ENCODE results near the gene TMOD4.
"Not testable (repeated sequence)": the region's sequence is repeated elsewhere in the genome, so short reads cannot be mapped to it uniquely, and the experiment has no call there.

The TMOD4 gene

GRCh38 chr1:151175863-151176262 lies at the start of gene TMOD4:
TMOD4 (minus strand) TSS chr1:151175981; CDS start chr1:151174875, 1,106 bp downstream.
- Histone ChIP-seq H3K27me3 (ENCODE audit: control insufficient read depth, insufficient read depth, low read length) (no peaks in the 10 kb centered on the region), H3K4me3 (ENCODE audit: low read length) (no peak within 1 kb of the TSS), H3K36me3 (ENCODE audit: control insufficient read depth, insufficient read depth, low read length) (peaks cover 26% of the 10 kb centered on the region), H3K9ac (ENCODE audit: low read length) (no peak within 1 kb of the TSS), H3K4me1 (ENCODE audit: control insufficient read depth, insufficient read depth, low read length) (no peaks in the 10 kb centered on the region), H3K27ac (ENCODE audit: low read depth, low read length) (no peak within 1 kb of the TSS)

GRCh38 chr1:151222130-151222529 lies 46.3 kb upstream of the TMOD4 start:
- no peak overlapping the region for H3K9ac ChIP-seq (ENCODE audit: low read length)
- H3K27me3 ChIP-seq (ENCODE audit: control insufficient read depth, insufficient read depth, low read length), result no peaks in the 10 kb centered on the region
- peaks cover 5% of the 10 kb centered on the region for H3K36me3 ChIP-seq (ENCODE audit: control insufficient read depth, insufficient read depth, low read length)
- no peak overlapping the region for H3K4me3 ChIP-seq (ENCODE audit: low read length)
- H3K4me1 ChIP-seq (ENCODE audit: control insufficient read depth, insufficient read depth, low read length), result no peaks in the 10 kb centered on the region
- no peak overlapping the region for H3K27ac ChIP-seq (ENCODE audit: low read depth, low read length)

GRCh38 chr1:151221616-151222015 lies 45.8 kb upstream of the TMOD4 start:
- Histone ChIP-seq H3K36me3 (ENCODE audit: control insufficient read depth, insufficient read depth, low read length) (peaks cover 3% of the 10 kb centered on the region), H3K27me3 (ENCODE audit: control insufficient read depth, insufficient read depth, low read length) (no peaks in the 10 kb centered on the region), H3K4me3 (ENCODE audit: low read length) (no peak overlapping the region), H3K9ac (ENCODE audit: low read length) (no peak overlapping the region), H3K27ac (ENCODE audit: low read depth, low read length) (no peak overlapping the region), H3K4me1 (ENCODE audit: control insufficient read depth, insufficient read depth, low read length) (no peaks in the 10 kb centered on the region)

GRCh38 chr1:151213560-151213959 lies 37.8 kb upstream of the TMOD4 start:
- Histone ChIP-seq H3K27me3 (ENCODE audit: control insufficient read depth, insufficient read depth, low read length) (no peaks in the 10 kb centered on the region), H3K36me3 (ENCODE audit: control insufficient read depth, insufficient read depth, low read length) (no peaks in the 10 kb centered on the region), H3K4me1 (ENCODE audit: control insufficient read depth, insufficient read depth, low read length) (no peaks in the 10 kb centered on the region), H3K4me3 (ENCODE audit: low read length) (no peak overlapping the region), H3K27ac (ENCODE audit: low read depth, low read length) (no peak overlapping the region), H3K9ac (ENCODE audit: low read length) (no peak overlapping the region)

- no peaks in the 10 kb centered on the region for H3K36me3 ChIP-seq (ENCODE audit: control insufficient read depth, insufficient read depth, low read length)
- no peak overlapping the region for H3K4me3 ChIP-seq (ENCODE audit: low read length)
- no peaks in the 10 kb centered on the region for H3K27me3 ChIP-seq (ENCODE audit: control insufficient read depth, insufficient read depth, low read length)
- no peaks in the 10 kb centered on the region for H3K4me1 ChIP-seq (ENCODE audit: control insufficient read depth, insufficient read depth, low read length)
- no peak overlapping the region for H3K9ac ChIP-seq (ENCODE audit: low read length)
- no peak overlapping the region for H3K27ac ChIP-seq (ENCODE audit: low read depth, low read length)
These were observed 36.4 kb upstream of the TMOD4 start for GRCh38 chr1:151211972-151212705.

- Histone ChIP-seq H3K27ac (ENCODE audit: low read depth, low read length) (no peak overlapping the region), H3K4me3 (ENCODE audit: low read length) (no peak overlapping the region), H3K36me3 (ENCODE audit: control insufficient read depth, insufficient read depth, low read length) (no peaks in the 10 kb centered on the region), H3K9ac (ENCODE audit: low read length) (no peak overlapping the region), H3K4me1 (ENCODE audit: control insufficient read depth, insufficient read depth, low read length) (no peaks in the 10 kb centered on the region), H3K27me3 (ENCODE audit: control insufficient read depth, insufficient read depth, low read length) (no peaks in the 10 kb centered on the region)
These were observed 35.0 kb upstream of the TMOD4 start for GRCh38 chr1:151210830-151211229.

- H3K4me1 ChIP-seq (ENCODE audit: control insufficient read depth, insufficient read depth, low read length); H3K27ac ChIP-seq (ENCODE audit: low read depth, low read length); H3K9ac ChIP-seq (ENCODE audit: low read length); H3K27me3 ChIP-seq (ENCODE audit: control insufficient read depth, insufficient read depth, low read length); H3K36me3 ChIP-seq (ENCODE audit: control insufficient read depth, insufficient read depth, low read length); H3K4me3 ChIP-seq (ENCODE audit: low read length): not testable (repeated sequence)
These were observed 29.7 kb upstream of the TMOD4 start for GRCh38 chr1:151205381-151205965.

GRCh38 chr1:151199873-151200581 lies 24.2 kb upstream of the TMOD4 start:
- H3K27me3 ChIP-seq (ENCODE audit: control insufficient read depth, insufficient read depth, low read length), result no peaks in the 10 kb centered on the region
- peak overlapping the region; percentile 11 for H3K9ac ChIP-seq (ENCODE audit: low read length)
- peak overlapping the region; percentile 88 for H3K4me3 ChIP-seq (ENCODE audit: low read length)
- peak overlapping the region; percentile 89 for H3K27ac ChIP-seq (ENCODE audit: low read depth, low read length)
- H3K4me1 ChIP-seq (ENCODE audit: control insufficient read depth, insufficient read depth, low read length), result peaks cover 5% of the 10 kb centered on the region
- H3K36me3 ChIP-seq (ENCODE audit: control insufficient read depth, insufficient read depth, low read length), result no peaks in the 10 kb centered on the region

- Histone ChIP-seq H3K36me3 (ENCODE audit: control insufficient read depth, insufficient read depth, low read length) (no peaks in the 10 kb centered on the region), H3K4me1 (ENCODE audit: control insufficient read depth, insufficient read depth, low read length) (peaks cover 5% of the 10 kb centered on the region)
These were observed 22.7 kb upstream of the TMOD4 start, which contains the start of gene PIP5K1A for GRCh38 chr1:151198254-151199127. PIP5K1A (plus strand) TSS chr1:151198552; CDS start chr1:151198997, 445 bp downstream.

GRCh38 chr1:151197863-151198253 lies 22.1 kb upstream of the TMOD4 start:
- H3K4me1 ChIP-seq (ENCODE audit: control insufficient read depth, insufficient read depth, low read length), result peaks cover 5% of the 10 kb centered on the region
- no peaks in the 10 kb centered on the region for H3K27me3 ChIP-seq (ENCODE audit: control insufficient read depth, insufficient read depth, low read length)
- no peaks in the 10 kb centered on the region for H3K36me3 ChIP-seq (ENCODE audit: control insufficient read depth, insufficient read depth, low read length)
- H3K9ac ChIP-seq (ENCODE audit: low read length), result no peak overlapping the region
- H3K27ac ChIP-seq (ENCODE audit: low read depth, low read length), result peak overlapping the region; percentile 82
- peak overlapping the region; percentile 88 for H3K4me3 ChIP-seq (ENCODE audit: low read length)

More at GRCh38 chr1:151198254-151199127, 22.7 kb upstream of the TMOD4 start, which contains the start of gene PIP5K1A:
- H3K27ac ChIP-seq (ENCODE audit: low read depth, low read length), result peak within 1 kb of the TSS; percentile 89
- H3K9ac ChIP-seq (ENCODE audit: low read length), result peak within 1 kb of the TSS; percentile 43
- peak within 1 kb of the TSS; percentile 88 for H3K4me3 ChIP-seq (ENCODE audit: low read length)
- no peaks in the 10 kb centered on the region for H3K27me3 ChIP-seq (ENCODE audit: control insufficient read depth, insufficient read depth, low read length)

GRCh38 chr1:151196292-151196800 lies 20.6 kb upstream of the TMOD4 start:
- H3K27me3 ChIP-seq (ENCODE audit: control insufficient read depth, insufficient read depth, low read length), result no peaks in the 10 kb centered on the region
- H3K27ac ChIP-seq (ENCODE audit: low read depth, low read length), result no peak overlapping the region
- H3K4me3 ChIP-seq (ENCODE audit: low read length), result peak overlapping the region; percentile 52
- peaks cover 5% of the 10 kb centered on the region for H3K4me1 ChIP-seq (ENCODE audit: control insufficient read depth, insufficient read depth, low read length)
- no peaks in the 10 kb centered on the region for H3K36me3 ChIP-seq (ENCODE audit: control insufficient read depth, insufficient read depth, low read length)
- H3K9ac ChIP-seq (ENCODE audit: low read length), result no peak overlapping the region
